Left forelimb (tissue), 1 donor: ENCODE measurements around the gene ISLR.

ENCODE experiments used
- DNase-seq: peaks from one replicate; pipeline ENCODE4 v3.0.0-alpha.2; 2018; ENCODE audit warnings: low spot score

The ISLR gene

GRCh38 chr15:74172701-74173379, 670 bp upstream of the ISLR start:
- peak; percentile 80 for DNase-seq

- peak; percentile 93 for DNase-seq
Measured at GRCh38 chr15:74174219-74174957, 878 bp downstream of the ISLR start.

DNA sequence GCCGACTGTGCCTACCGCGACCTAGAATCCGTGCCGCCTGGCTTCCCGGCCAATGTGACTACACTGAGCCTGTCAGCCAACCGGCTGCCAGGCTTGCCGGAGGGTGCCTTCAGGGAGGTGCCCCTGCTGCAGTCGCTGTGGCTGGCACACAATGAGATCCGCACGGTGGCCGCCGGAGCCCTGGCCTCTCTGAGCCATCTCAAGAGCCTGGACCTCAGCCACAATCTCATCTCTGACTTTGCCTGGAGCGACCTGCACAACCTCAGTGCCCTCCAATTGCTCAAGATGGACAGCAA, 1.4 kb downstream of the ISLR start:
- peak; percentile 62 for DNase-seq

DNA sequence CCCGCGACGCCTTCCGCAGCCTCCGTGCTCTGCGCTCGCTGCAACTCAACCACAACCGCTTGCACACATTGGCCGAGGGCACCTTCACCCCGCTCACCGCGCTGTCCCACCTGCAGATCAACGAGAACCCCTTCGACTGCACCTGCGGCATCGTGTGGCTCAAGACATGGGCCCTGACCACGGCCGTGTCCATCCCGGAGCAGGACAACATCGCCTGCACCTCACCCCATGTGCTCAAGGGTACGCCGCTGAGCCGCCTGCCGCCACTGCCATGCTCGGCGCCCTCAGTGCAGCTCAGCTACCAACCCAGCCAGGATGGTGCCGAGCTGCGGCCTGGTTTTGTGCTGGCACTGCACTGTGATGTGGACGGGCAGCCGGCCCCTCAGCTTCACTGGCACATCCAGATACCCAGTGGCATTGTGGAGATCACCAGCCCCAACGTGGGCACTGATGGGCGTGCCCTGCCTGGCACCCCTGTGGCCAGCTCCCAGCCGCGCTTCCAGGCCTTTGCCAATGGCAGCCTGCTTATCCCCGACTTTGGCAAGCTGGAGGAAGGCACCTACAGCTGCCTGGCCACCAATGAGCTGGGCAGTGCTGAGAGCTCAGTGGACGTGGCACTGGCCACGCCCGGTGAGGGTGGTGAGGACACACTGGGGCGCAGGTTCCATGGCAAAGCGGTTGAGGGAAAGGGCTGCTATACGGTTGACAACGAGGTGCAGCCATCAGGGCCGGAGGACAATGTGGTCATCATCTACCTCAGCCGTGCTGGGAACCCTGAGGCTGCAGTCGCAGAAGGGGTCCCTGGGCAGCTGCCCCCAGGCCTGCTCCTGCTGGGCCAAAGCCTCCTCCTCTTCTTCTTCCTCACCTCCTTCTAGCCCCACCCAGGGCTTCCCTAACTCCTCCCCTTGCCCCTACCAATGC, 2.0 kb downstream of the ISLR start:
- DNase-seq: peak; percentile 64

- peak; percentile 60 for DNase-seq
Measured at GRCh38 chr15:74176262-74177214, 3.0 kb downstream of the ISLR start.

DNA sequence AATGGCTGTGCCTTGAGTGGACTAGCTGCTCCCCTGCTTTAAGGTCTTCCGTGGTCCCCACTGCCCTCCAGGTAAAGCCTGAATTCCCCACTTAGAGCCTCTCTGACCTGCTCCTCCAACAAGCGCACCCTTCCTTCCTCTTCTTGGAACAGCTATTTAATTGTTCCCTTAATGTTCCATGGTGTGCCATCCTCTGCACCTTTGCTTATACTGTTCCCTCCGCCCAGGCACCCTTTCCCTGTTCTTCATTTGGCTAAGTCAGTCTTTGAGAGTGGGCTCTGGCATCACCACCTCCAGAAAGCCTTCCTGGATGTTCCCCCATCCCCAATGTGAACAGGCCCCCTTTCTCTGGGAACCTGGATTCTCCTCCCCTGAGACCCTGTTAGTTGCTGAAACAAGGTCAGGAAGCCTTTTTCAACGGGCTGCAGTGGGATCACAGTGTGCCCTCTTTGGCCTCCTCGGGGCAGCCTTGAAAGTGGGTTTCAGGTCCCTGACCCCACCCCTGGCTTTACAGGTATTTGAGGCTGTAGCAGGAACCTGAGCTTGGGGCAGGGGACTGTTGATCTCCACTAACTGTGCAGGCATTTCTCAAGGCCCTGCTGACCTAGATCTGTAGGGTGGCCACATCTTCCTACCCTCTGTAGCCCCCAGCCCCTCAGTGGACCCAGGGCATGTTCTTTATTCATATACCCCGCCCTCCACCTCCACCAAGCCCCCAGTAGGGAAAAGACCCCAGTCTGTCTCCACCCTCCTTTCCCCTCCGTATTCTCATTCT, 5.0 kb downstream of the ISLR start:
- no peak for DNase-seq

DNA sequence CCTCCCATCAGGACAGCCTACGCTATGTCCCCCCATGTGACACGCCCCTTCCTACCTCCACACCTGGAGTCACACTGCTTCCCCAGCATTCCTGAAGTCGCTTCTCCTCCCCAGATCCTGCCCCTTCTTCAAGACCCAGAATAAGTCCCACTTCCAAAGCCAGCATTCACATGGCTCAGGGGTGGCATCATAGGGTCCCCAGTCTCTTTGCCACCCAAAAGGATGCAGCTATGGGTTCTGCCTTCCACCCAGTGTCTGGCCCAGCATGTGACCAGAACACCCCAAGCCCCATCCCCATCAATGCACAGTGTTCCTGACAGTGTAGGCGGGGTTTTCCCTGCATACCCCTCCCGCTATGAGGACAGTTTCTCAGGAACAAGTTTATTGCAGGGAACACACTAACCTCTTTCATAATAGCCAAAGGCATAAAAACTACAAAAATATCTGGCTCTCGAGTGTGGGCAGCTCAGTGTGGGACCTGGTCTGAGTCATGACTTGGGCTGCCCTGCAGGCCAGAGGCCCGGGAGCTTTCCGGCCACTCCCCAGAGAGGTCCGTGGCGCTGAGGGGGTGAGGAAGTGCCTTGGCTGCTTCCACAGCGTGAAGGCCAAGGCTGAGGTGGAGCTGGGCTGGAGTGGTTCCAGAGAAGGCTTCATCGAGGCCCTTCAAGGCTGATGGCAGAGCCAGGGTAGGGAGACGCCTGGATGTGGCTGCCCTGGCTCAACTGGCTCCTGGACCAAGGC, 5.8 kb downstream of the ISLR start:
- DNase-seq: peak; percentile 76

- DNase-seq: peak; percentile 77
Measured at GRCh38 chr15:74179983-74180880, 6.7 kb downstream of the ISLR start.

GRCh38 chr15:74180881-74181602, 7.5 kb downstream of the ISLR start:
- no peak for DNase-seq

- no peak for DNase-seq
Measured at GRCh38 chr15:74182131-74182530, 8.6 kb downstream of the ISLR start.

DNA sequence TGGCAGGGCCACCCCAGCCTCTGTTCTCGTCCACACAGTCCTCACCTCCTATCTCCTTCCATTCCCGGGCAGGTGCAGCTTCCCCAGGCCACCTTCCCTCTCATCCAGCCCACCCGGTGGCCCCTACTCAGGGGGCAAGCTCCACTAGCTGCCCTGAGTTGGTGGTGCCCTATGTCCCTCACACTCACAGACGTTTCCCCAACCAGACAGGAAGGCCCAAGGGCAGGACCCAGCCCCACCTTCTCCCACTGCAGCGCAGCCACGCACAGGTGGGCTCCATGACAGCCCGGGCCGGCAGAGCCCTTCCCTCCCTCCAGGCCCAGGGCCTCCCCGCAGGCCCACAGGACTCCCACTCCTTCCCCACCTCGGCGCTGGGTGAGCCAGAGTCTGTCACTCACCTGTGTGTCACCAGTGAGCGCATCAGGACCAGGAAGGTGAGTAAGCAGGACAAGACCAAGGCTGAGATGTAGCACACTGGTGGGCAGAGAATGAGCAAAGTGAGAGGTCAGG, 11.1 kb downstream of the ISLR start:
- DNase-seq: no peak

- no peak for DNase-seq
Measured at GRCh38 chr15:74185710-74186348, 12.3 kb downstream of the ISLR start.

GRCh38 chr15:74188216-74188615, 14.7 kb downstream of the ISLR start:
- no peak for DNase-seq

DNA sequence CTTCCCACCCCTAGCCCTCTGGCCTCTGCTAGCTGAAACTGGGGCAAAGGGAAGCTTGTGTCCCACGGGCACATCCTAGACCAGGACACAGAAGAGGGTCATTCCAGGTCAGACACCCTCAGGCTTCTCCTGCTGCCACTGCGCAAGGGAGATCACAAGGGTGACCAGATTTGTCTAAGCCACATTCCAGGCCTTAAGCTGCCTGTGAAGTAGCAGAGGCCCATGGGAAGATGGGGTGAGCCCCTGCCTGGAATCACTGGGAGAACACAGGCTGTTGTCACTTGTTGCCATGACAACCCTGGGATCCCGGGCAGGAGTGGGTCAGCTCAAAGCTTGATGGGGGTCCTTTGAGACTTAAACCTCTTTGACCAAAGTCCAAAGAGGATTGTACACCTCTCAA, 18.3 kb downstream of the ISLR start:
- no peak for DNase-seq

DNA sequence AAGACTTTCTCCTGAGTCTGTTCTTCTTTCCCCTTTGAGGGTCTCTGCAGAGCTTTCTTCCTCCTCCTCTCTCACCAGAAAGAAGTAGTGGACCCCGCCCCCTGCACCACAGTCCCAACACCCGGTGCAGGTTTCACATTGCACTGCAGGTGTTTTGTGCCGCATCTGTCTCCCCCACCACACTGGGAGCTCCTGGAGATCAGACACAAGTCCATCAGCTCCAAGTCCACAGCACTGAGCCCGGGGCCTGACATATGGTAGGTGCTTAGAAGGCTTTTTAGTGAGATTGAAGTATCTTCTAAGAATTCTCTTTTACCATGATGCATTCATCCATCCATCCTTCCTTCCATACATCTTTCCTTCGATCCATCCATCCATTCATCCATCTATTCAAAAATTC, 19.2 kb downstream of the ISLR start:
- DNase-seq: no peak

DNA sequence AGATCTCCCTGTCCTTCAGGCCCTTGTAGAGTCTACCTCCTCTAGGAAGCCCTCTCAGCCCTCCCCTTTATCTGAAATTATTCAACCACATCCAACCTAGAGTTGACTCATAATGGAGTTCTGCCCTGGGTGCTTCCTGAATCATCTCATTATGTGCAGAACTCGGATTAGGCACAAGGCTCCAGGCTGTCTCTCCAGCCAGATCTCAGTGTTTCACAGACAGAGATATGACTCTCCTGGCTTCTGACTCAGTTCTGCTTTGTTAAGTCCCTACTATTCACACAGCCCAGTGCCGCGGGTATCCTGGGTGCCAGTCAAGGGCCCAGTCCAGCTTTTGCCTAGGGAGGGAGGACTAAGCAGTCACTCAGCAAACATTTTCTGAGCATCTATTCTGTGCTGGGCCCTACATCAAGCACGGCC, 19.8 kb downstream of the ISLR start:
- no peak for DNase-seq

- DNase-seq: no peak
Measured at GRCh38 chr15:74193905-74194304, 20.4 kb downstream of the ISLR start.
